Common myeloid progenitor, CD34-positive (primary cell): Measurements from ENCODE around the gene KLB.

Source experiments
- CTCF ChIA-PET: fragments of 350-600 bp; sonication (Branson Sonifier 250); formaldehyde crosslinking; loops from one replicate; lab custom pipeline; 2021; ENCODE audit warnings: antibody characterized with exemption; lab: Charles Lee
- POLR2A ChIA-PET: fragments of 350-600 bp; sonication (Branson Sonifier 250); formaldehyde crosslinking; loops from one replicate; lab custom pipeline; 2021; ENCODE audit warnings: antibody characterized with exemption; lab: Charles Lee
- DNase-seq, 3 donors: peaks; one replicate each; pipeline versions ENCODE4 v3.0.0 to v3.0.0-alpha.2; 2013
- H3K27ac ChIP-seq, 2 experiments: 1 replicate in 1 of 2; 2 replicates in 1 of 2; pipeline ENCODE4 v1.7.0; 2013; ENCODE audit warnings: inconsistent platforms in 2 of 2, low read length in 2 of 2, mild to moderate bottlenecking in 2 of 2, low read depth in 1 of 2, moderate library complexity in 1 of 2; ENCODE audit not compliant: severe bottlenecking in 2 of 2, insufficient read depth in 1 of 2, poor library complexity in 1 of 2
- H3K27me3 ChIP-seq, 5 experiments: replicated peaks in 2 of 5; 1 replicate in 3 of 5; 2 replicates in 2 of 5; pipeline versions ENCODE4 v1.6.1 to v1.7.0; 2013; ENCODE audit warnings: low read length in 4 of 5, mild to moderate bottlenecking in 2 of 5, moderate library complexity in 2 of 5, inconsistent platforms in 1 of 5; ENCODE audit not compliant: insufficient read depth in 5 of 5, control insufficient read depth in 4 of 5
- H3K36me3 ChIP-seq, 4 experiments: 1 replicate in 2 of 4; 2 replicates in 2 of 4; pipeline versions ENCODE4 v1.6.1 to v1.7.0; 2013; ENCODE audit warnings: low read length in 3 of 4, control low read depth in 1 of 4, mild to moderate bottlenecking in 1 of 4; ENCODE audit not compliant: control insufficient read depth in 4 of 4, insufficient read depth in 4 of 4
- H3K4me1 ChIP-seq, 4 experiments: 1 replicate in 3 of 4; 2 replicates in 1 of 4; pipeline versions ENCODE4 v1.6.1 to v1.7.1; 2013; ENCODE audit warnings: low read length in 3 of 4, mild to moderate bottlenecking in 3 of 4, control low read depth in 1 of 4, inconsistent platforms in 1 of 4, moderate library complexity in 1 of 4; ENCODE audit not compliant: control insufficient read depth in 4 of 4, insufficient read depth in 4 of 4; ENCODE audit errors: control extremely low read depth in 1 of 4
- H3K4me3 ChIP-seq, 7 experiments: 1 replicate in 4 of 7; 2 replicates in 3 of 7; pipeline versions ENCODE4 v1.5.1 to v1.7.0; 2013; ENCODE audit warnings: mild to moderate bottlenecking in 7 of 7, low read length in 6 of 7, moderate library complexity in 6 of 7, inconsistent platforms in 2 of 7, low read depth in 2 of 7, control low read depth in 1 of 7; ENCODE audit not compliant: insufficient read depth in 4 of 7, control insufficient read depth in 1 of 7; ENCODE audit errors: extremely low read depth in 1 of 7
- H3K9me3 ChIP-seq, 5 experiments: 1 replicate in 4 of 5; 2 replicates in 1 of 5; pipeline versions ENCODE4 v1.6.1 to v1.7.1; 2013; ENCODE audit warnings: low read length in 4 of 5, mild to moderate bottlenecking in 2 of 5, inconsistent platforms in 1 of 5, low read depth in 1 of 5, moderate library complexity in 1 of 5; ENCODE audit not compliant: control insufficient read depth in 4 of 5, insufficient read depth in 2 of 5; ENCODE audit errors: control extremely low read depth in 1 of 5
- WGBS: methylation state at CpG from one replicate; pipeline ENCODE4 v1.1.5; 2013; ENCODE audit not compliant: insufficient coverage; 5-methylcytosine and 5-hydroxymethylcytosine counted together

KLB gene

DNA sequence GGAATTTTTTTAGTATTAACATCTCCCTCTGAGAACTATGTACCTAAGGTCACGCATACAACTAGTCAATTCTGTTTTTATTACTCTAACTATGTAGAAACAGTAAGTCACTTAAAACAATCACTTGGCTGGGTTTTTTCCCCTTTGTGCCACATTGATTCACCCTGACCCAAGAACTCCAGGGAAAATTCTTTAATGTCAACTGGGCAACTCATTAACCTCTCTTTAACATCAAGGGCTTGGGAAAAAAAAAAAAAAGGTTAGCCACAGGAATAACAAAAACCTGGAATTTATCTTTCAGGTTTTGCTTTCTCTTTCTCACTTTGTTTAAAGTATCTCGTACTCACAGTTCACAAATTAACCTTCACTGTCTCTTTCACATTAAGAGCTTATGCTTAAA, 43.9 kb downstream of the KLB start:
- Histone ChIP-seq H3K27ac (no peak overlapping the region), H3K36me3 (peaks cover 17 to 57% (median 38%) of the 10 kb centered on the region in 4 experiments), H3K4me1 (peaks cover 0 to 13% (median 7%) of the 10 kb centered on the region in 4 experiments), H3K9me3 (no peaks in the 10 kb centered on the region), H3K27me3 (peaks cover 0 to 2% (median 0%) of the 10 kb centered on the region in 5 experiments), H3K4me3 (no peak overlapping the region)
- DNase-seq = no peak
- 100% methylated on average over 2 of the region's 2 CpGs for WGBS
- ChIA-PET POLR2A (no interaction called here), CTCF (interaction anchor here (0.9 to 1.1 kb wide), 2 partner anchors 10 to 19 kb away, joined by 3 to 5 read pairs; no protein-coding TSS in a partner anchor)

DNA sequence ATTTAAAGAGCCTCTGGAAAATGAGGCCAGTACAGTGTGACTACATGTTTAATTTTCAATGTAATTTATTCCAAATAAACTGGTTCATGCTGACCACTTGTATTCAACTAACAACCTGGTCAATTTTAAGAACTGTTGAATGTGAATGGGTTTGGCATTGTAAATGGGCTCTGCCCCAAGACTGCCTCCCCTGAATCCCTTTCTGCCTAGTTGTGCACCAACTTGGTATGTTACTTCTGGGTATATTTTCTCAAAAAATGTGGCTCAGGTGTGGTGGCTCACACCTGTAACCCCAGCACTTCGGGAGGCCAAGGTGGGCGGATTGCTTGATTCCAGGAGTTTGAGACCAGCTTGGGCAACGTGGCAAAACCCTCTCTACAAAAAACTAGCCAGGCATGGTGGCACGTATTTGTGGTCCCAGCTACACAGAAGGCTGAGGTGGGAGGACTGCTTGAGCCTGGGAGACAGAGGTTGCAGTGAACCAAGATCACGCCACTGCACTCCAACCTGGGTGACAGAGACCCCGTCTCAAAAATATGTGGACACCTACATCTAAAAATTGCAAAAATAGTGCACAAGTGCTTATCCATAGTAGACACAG, 44.8 kb downstream of the KLB start:
- 88% methylated on average over 3 of the region's 6 CpGs for WGBS
- CTCF ChIA-PET = interaction anchor here (0.6 to 1.1 kb wide), 3 partner anchors 11 to 516 kb away, joined by 3 to 5 read pairs (median 4); no protein-coding TSS in a partner anchor
- peaks cover 19 to 66% (median 43%) of the 10 kb centered on the region in 4 experiments for H3K36me3 ChIP-seq

GRCh38 chr4:39452153-39452859, 45.6 kb downstream of the KLB start:
- no peaks in the 10 kb centered on the region for H3K9me3 ChIP-seq
- H3K36me3 ChIP-seq = peaks cover 19 to 74% (median 51%) of the 10 kb centered on the region in 4 experiments
- WGBS = 100% methylated on average over 3 of the region's 6 CpGs
- H3K4me3 ChIP-seq = no peak overlapping the region
- H3K4me1 ChIP-seq = peaks cover 3 to 14% (median 11%) of the 10 kb centered on the region in 4 experiments
- no peaks in the 10 kb centered on the region for H3K27me3 ChIP-seq
- H3K27ac ChIP-seq = no peak overlapping the region
- ChIA-PET POLR2A (no interaction called here), CTCF (interaction anchor here (0.6 kb wide), 1 partner anchor 517 kb away, joined by 4 read pairs; no protein-coding TSS in a partner anchor)
- no peak for DNase-seq

More for the DNA sequence above, 44.8 kb downstream of the KLB start:
- POLR2A ChIA-PET = no interaction called here
- DNase-seq = no peak
- Histone ChIP-seq H3K4me3 (no peak overlapping the region), H3K9me3 (no peaks in the 10 kb centered on the region), H3K27ac (no peak overlapping the region), H3K4me1 (peaks cover 0 to 13% (median 8%) of the 10 kb centered on the region in 4 experiments), H3K27me3 (no peaks in the 10 kb centered on the region)

GRCh38 chr4:39452860-39453587, 46.3 kb downstream of the KLB start:
- POLR2A ChIA-PET = interaction anchor here (0.6 kb wide), 1 partner anchor 1307 kb away, joined by 5 read pairs; no protein-coding TSS in a partner anchor
- Histone ChIP-seq H3K4me1 (peaks cover 10 to 20% (median 14%) of the 10 kb centered on the region in 4 experiments), H3K27ac (no peak overlapping the region), H3K27me3 (no peaks in the 10 kb centered on the region), H3K9me3 (no peaks in the 10 kb centered on the region), H3K4me3 (no peak overlapping the region), H3K36me3 (peaks cover 19 to 81% (median 55%) of the 10 kb centered on the region in 4 experiments)
- no peak for DNase-seq
- 90% methylated on average over 2 of the region's 11 CpGs for WGBS
- CTCF ChIA-PET = no interaction called here

DNA sequence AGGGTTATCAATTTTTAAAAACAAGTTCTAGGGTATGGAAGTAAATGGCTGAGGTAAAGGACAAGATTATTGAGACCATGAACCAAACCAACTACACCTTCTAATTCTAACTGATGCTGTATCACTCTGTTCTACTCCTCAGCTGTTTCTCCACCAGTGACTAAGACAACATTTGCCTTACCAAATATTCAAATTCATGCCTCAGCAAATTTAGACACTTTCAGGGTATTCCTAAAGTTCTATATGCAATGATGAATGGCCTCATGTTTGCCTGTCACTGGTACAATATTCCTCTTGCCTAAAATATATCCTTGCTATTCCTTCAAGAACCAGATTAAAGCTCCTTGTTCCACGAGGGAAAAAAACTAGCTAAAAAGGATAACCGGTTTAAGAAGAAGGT, 47.0 kb downstream of the KLB start:
- Histone ChIP-seq H3K4me1 (peaks cover 11 to 20% (median 16%) of the 10 kb centered on the region in 4 experiments), H3K27ac (no peak overlapping the region), H3K4me3 (no peak overlapping the region), H3K27me3 (no peaks in the 10 kb centered on the region), H3K36me3 (peaks cover 19 to 81% (median 52%) of the 10 kb centered on the region in 4 experiments), H3K9me3 (no peaks in the 10 kb centered on the region)
- ChIA-PET POLR2A (interaction anchor here (0.6 kb wide), 1 partner anchor 1308 kb away, joined by 5 read pairs; no protein-coding TSS in a partner anchor), CTCF (interaction anchor here (1.3 kb wide), 1 partner anchor 16 kb away, joined by 4 read pairs; no protein-coding TSS in a partner anchor)
- no peak for DNase-seq
- WGBS = no CpG with 5 or more reads among the region's 2 CpGs

DNA sequence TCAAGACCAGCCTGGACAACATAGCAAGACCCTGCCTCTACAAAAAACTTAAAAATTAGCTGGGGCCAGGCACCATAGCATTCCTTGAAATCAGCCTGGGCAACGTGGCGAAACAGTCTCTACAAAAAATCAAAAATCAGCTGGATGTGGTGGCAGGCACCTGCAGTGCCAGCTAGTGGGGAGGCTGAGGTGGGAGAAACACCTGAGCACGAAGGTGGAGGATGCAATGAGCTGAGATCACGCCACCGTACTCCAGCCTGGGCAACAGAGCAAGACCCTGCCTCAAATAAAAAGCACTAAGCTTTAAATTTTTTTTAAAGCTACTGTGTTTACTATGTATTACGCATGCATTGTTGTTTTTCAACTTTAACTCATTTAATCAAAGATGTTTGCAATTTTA, 48.8 kb downstream of the KLB start:
- ChIA-PET POLR2A (interaction anchor here (0.6 kb wide), 1 partner anchor 522 kb away, joined by 3 read pairs; the partner anchor contains the start of gene PDS5A), CTCF (interaction anchor here (0.6 to 2.2 kb wide), 4 partner anchors 8 to 15 kb away, joined by 3 to 5 read pairs (median 4); no protein-coding TSS in a partner anchor)
- no peak overlapping the region for H3K4me3 ChIP-seq
- no peaks in the 10 kb centered on the region for H3K9me3 ChIP-seq
- DNase-seq = no peak
- no peaks in the 10 kb centered on the region for H3K27me3 ChIP-seq
- no peak overlapping the region for H3K27ac ChIP-seq
- H3K4me1 ChIP-seq = peaks cover 13 to 24% (median 17%) of the 10 kb centered on the region in 4 experiments
- H3K36me3 ChIP-seq = peaks cover 19 to 74% (median 51%) of the 10 kb centered on the region in 4 experiments
- 100% methylated on average over 2 of the region's 6 CpGs for WGBS
